GM21723 (cell line): Measurements from ENCODE around the gene OLFML2A.

ENCODE experiments used
- ATAC-seq: cut with Tn5 transposase; IDR thresholded peaks from one replicate; pipeline ENCODE4 v1.9.1; 2021; ENCODE audit warnings: mild to moderate bottlenecking, moderate library complexity; ENCODE audit not compliant: unreplicated experiment

OLFML2A gene

GRCh38 chr9:124774129-124774978, 2.6 kb upstream of the OLFML2A start:
- peak; percentile 37 for ATAC-seq

GRCh38 chr9:124776618-124776953, 347 bp upstream of the OLFML2A start:
- ATAC-seq, result no peak

- ATAC-seq, result no peak
Observed at GRCh38 chr9:124778575-124779367, 1.8 kb downstream of the OLFML2A start.

GRCh38 chr9:124779368-124780059, 2.6 kb downstream of the OLFML2A start:
- ATAC-seq, result no peak

- no peak for ATAC-seq
Observed at GRCh38 chr9:124780060-124780756, 3.3 kb downstream of the OLFML2A start.

GRCh38 chr9:124780757-124781151, 3.8 kb downstream of the OLFML2A start:
- no peak for ATAC-seq

- ATAC-seq, result no peak
Observed at GRCh38 chr9:124781967-124782660, 5.2 kb downstream of the OLFML2A start.

GRCh38 chr9:124782661-124783574, 6.0 kb downstream of the OLFML2A start:
- no peak for ATAC-seq

- ATAC-seq, result no peak
Observed at GRCh38 chr9:124783830-124784229, 6.9 kb downstream of the OLFML2A start.

- no peak for ATAC-seq
Observed at GRCh38 chr9:124784509-124784908, 7.6 kb downstream of the OLFML2A start.

GRCh38 chr9:124786881-124787573, 10.1 kb downstream of the OLFML2A start:
- ATAC-seq, result no peak

- no peak for ATAC-seq
Observed at GRCh38 chr9:124788542-124789217, 11.7 kb downstream of the OLFML2A start.

GRCh38 chr9:124789531-124789930, 12.6 kb downstream of the OLFML2A start:
- no peak for ATAC-seq

GRCh38 chr9:124790301-124790700, 13.4 kb downstream of the OLFML2A start:
- ATAC-seq, result no peak

GRCh38 chr9:124790801-124791505, 14.0 kb downstream of the OLFML2A start:
- no peak for ATAC-seq

GRCh38 chr9:124792257-124793014, 15.5 kb downstream of the OLFML2A start:
- ATAC-seq, result no peak

GRCh38 chr9:124793015-124793541, 16.1 kb downstream of the OLFML2A start:
- no peak for ATAC-seq
